ENCODE results near the gene MAN2C1.
"Not testable (repeated sequence)": the region's sequence is repeated elsewhere in the genome, so short reads cannot be mapped to it uniquely, and the experiment has no call there.

Gene MAN2C1

DNA sequence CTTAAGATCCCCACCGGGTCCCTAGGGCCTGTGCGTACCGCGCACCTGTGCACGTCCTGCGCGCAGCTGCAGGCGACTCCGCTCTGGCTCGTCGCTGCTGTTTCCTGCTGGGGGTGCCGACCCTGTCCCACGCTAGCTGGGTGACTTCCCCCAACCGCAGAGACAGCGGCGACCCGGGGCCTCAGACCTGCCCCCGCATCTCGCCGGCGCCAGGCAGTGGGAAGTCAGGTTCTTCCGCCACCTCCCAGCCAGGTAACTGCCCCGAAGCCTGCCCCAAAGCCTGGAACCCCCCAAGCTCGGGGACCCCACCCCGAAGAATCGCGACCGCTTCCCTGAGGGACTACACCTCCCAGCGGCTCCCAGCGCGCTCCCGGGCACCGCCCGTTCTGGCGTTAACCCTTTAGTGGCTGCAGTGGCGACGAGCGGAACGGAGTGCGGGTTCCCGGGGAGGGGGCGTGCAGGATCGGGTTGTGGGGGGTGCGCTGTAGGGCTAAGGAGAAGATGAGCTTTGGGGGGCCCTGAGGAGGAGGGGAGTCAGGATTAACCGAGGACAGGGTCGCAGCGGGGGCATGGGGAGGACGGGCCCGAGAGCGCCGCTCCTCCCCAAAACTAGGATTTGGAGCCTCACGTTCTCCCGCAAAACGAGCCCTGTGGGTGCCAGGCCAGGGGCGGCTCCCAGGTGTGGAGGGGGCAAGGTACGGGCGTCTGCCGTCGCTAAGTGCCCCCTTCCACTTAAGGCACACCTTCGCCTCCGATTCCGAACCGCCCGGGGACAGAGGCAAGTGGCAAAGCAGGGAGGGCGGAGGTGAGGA, 21.0 kb downstream of the MAN2C1 start:
- DNase-seq (ENCODE audit: low read depth in 2 of 2, low spot score in 1 of 2) = no peak

DNA sequence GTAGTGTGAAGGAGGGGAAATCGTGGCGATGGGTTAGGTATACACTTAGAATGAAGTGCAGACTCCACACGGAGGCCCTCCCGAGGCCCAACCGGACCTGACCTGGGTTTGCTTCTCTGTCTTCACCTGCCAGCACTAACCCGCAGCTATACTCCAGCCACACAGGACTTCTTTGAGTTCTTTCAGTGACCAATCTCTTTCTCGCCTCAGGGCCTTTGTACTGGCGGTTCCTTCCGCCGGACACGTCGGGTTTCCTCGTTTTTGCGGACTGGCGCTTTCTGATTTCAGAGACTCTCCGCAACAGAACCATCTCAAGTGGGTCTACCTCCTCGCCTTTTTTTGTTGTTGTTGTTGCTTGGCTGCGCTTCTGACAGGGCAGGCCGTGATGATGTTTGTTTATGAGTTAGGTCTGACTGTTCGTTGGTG, 21.6 kb downstream of the MAN2C1 start, which contains the start of gene NEIL1:
NEIL1 (plus strand) TSS at position 244 of the 426 bp plus-strand sequence. CDS start 1,867 bp downstream, outside the sequence.
- DNase-seq (ENCODE audit: low read depth in 2 of 2, low spot score in 1 of 2) = no peak

DNA sequence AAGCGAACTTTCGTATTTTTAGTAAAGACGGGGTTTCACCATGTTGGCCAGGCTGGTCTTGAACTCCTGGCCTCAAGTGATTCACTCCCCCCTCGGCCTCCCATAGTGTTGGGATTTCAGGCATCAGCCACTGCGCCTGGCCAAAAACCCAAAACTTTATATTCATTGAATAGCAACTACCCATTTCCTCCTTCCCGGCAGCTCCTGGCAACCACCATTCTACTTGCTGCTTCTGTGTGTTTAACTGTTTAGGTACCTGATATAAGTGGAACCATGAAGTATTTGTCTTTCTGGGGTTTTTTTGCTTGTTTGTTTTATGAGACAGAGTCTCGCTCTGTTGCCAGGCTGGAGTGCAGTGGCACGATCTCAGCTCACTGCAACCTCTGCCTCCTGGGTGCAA, 24.5 kb downstream of the MAN2C1 start:
- DNase-seq (ENCODE audit: low read depth in 2 of 2, low spot score in 1 of 2) = not testable (repeated sequence)

DNA sequence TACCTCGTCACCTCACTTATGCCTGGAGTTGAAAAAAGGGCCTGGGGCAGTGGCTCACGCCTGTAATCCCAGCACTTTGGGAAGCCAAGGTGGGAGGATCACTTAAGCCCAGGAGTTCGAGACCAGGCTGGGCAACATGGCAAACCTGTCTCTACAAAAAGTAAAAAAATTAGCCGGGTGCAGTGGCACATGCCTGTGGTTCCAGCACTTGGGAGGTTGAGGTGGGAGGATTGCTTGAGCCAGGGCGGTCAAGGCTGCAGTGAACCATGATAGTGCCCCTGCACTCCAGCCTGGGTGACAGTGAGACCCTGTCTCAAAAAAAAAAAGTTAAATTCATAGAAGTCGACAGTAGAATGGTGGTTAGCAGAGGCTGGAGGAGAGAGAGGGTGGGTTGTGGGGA, 26.2 kb downstream of the MAN2C1 start:
- DNase-seq (ENCODE audit: low read depth in 2 of 2, low spot score in 1 of 2) = no peak

DNA sequence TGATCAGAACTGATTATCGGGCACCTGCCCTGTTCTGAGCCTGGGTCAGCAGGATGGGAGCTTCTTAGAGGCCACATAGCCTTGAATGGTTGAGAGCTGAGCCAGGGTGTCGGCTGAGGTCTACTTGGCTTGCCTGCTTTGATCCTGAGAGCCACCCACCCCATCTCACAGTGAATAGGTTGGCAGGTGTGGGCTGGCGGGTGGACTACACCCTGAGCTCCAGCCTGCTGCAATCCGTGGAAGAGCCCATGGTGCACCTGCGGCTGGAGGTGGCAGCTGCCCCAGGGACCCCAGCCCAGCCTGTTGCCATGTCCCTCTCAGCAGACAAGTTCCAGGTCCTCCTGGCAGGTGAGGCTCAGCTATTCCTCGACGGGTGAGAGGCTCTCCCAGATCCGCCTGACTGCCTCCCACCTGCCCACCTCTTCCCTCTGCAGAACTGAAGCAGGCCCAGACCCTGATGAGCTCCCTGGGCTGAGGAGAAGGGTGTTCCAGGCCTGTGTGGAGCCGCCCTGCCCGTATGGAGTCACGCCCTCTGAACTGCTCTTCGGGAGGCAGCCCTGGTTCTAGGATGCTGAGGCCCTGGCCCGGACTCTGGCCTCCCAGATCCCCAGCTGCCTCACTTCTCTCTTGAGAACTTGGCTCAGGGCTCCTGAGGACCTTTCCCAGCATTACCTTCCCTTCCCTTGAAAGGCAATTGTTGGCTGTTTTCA, 28.7 kb downstream of the MAN2C1 start:
- no peak for DNase-seq (ENCODE audit: low read depth in 2 of 2, low spot score in 1 of 2)

DNA sequence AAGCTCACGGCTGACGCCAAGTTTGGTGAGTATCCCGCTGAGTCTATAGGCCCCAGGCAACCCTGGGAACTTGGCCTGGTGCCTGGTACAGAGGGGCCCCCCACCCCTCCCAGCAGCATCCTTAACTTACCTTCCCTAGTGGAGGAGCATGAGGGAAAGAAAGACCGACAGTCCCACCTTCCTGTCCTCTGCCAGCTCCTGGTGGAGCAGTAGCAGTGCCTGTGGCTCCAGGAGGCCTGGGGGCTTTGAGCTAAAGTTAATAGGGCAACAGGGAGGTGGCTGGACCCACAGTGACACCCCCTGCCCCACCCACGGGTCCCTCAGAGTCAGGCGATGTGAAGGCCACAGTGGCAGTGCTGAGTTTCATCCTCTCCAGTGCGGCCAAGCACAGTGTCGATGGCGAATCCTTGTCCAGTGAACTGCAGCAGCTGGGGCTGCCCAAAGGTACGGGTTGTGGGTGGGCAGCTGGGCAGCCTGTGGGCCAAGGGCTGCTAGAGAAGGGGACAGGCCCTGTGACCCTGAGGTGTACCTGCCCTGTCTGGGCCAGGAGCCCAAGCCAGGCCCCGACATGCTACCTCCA, 29.7 kb downstream of the MAN2C1 start:
- no peak for DNase-seq (ENCODE audit: low read depth in 2 of 2, low spot score in 1 of 2)

DNA sequence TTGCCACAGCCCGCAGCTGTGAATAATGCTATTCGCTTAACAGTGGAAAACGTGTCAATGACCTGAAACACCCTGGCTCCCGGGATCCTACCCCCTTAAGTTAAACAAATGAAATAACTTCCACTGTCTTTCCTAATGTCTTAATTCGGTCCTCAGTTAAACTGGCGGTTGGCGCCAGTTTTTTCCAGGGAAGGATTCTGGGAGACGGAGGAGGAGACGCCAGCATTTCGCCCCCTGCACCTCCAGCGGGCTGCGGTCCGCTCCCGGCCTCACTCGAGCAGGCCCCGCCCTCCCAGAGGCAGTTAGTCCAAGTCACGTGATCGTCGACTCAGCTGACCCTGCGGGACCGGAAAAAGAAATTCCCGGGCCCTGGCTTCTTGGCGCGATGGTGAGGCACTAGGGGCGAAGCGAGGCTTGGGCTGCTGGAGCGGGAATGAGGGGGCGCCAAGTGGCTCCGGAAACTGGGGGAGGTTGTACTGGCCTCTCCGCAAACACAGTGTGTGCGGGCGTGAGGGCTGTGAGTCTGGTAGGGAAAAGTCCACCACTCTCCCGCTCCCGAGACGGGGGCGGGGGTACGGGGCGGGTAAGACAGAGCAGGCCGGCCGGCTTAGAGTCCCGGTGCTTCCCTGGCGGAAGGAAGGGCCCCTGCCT, 32.6 kb downstream of the MAN2C1 start, which contains the start of gene COMMD4:
COMMD4 (plus strand) TSS at position 359 of the 651 bp plus-strand sequence; CDS start at position 386, 27 bp downstream.
- peak; percentile 42 for DNase-seq (ENCODE audit: low read depth in 2 of 2, low spot score in 1 of 2)

DNA sequence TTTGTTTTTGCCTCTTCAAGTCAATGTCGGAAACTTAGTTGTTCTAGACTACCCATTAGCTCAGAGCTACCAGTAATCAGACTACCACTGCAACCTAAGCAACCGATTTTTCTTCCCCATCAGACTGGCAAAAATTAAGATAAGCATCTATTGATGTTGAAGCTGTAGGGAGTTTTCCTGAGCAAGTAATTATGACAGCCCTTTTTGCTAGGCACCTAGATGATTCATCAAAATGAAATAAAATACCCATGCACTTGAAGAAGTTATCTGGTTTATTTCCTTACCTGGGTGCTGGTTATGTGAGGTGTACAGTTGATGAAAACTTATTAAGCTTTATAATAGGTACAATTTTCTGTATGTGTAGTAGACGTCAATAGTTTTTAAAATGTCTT, 33.1 kb downstream of the MAN2C1 start:
- no peak for DNase-seq (ENCODE audit: low read depth in 2 of 2, low spot score in 1 of 2)

DNA sequence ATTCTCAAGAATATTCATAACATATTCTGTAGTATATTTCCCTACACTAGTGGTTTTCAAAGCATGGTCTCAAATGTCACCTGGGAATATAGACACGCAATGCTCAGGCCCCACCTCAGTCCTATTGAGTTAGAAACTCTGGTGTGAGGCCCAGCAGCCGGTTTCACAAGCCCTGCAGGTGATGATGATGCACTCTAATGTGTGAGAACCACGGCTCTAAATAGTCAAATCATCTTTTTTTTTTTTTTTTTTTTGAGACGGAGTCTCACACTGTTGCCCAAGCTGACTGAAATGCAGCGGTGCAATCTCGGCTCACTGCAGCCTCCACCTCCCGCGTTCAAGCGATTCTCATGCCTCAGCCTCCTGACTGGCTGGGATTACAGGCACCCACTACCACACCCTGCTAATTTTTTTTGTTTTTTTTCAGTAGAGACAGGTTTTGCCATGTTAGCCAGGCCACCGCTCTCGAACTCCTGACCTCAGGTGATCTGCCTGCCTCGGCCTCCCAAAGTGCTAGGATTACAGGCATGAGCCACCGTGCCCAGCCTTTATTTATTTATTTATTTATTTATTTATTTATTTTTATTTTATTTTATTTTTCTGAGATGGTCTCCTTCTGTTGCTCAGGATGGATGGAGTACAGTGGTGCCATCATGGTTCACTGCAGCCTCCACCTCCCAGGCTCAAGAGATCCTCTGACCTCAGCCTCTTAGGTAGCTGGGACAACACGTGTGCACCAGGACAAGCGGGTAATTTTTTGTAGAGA, 34.6 kb downstream of the MAN2C1 start:
- DNase-seq (ENCODE audit: low read depth in 2 of 2, low spot score in 1 of 2) = not testable (repeated sequence)

DNA sequence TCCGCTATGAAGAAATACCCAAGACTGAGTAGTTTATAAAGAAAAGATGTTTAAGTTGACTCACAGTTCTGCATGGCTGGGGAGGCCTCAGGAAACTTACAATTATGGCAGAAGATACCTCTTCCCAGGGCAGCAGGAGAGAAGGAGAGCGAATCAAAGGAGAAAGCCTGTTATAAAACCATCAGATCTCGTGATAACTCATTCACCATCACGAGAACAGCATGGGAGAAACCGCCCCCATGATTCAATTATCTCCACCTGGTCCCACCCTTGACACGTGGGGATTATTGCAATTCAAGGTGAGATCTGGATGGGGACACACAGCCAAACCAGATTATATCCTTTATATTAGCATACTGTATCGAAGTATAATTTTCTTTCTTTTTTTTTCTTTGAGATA, 36.3 kb downstream of the MAN2C1 start:
- not testable (repeated sequence) for DNase-seq (ENCODE audit: low read depth in 2 of 2, low spot score in 1 of 2)

DNA sequence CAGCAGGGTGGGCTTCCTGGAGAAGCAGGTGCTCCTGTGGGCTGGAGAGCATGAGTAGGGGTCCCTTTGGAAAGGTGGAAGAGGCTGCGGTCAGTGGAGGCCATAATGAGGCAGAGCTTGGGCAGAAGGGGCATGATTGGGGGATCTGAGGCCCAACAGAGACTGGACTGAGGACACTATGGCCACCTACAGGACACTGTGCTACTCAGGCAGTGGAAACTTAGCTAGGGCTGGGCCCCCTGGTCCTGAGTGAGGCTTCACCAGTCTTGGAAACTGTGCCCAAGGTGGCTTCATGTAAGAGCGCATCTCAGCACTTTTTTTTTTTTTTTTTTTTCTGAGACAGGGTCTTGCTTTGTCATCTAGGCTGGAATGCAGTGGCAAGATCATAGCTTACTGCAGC, 38.8 kb downstream of the MAN2C1 start:
- no peak for DNase-seq (ENCODE audit: low read depth in 2 of 2, low spot score in 1 of 2)

DNA sequence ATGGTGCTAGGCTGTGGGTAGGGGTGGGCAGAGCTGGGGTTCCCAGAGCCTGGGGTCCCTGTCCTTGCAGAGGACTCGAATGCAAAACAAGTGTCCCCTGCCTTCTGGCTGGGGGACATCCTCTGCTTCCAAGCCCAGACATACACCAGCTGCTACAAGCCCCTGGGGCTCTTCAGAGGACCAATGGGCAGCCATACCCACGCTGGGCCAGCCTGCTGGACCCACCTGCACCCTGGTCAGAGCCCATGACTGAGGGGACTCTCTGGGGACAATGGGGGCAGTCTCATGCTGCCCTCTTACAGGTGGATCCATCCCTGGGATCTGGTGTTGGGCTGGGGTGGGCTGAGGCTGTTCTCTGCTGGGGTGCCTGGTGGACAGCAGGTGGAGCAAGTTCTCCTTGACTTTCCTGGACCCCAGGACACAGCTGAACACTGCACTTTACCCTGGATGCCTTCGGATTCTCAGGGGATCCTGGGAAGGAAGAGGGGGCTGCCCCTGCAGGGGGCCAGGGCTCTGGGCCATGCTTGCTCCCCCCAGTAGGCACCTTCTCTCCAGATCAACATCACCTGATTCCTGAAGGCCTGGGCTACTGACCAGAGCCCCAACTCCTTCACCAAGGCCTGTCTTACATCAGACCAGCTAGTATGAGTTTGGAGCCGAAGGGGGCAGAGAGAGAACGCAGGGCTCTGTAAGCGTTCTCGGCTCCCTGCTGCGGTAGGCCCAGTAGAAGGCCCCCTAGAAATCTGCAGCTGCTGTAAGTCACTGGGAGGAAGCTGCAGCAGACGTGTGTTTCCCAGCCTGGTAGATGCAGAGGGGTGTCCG, 39.7 kb downstream of the MAN2C1 start:
- DNase-seq (ENCODE audit: low read depth in 2 of 2, low spot score in 1 of 2) = no peak

DNA sequence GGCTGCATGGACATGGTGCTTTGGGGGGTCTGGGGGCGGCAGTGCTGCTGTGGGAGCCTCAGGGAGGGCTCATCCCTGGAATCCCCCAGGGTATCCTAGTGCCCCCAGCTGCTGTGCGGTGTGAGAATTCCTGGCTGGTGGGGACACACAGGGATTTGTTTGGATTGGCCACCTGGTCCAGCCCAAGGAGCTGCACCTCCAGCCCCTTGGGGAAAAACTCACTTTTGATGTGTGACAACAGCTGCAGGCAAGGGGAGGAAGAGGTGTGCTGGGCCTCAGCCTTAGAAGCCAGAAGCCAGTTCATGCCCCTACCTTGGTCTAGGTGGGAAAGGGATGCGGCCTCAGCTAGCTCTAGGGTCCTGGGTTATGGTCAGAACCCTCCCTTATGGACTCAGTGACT, 40.9 kb downstream of the MAN2C1 start:
- DNase-seq (ENCODE audit: low read depth in 2 of 2, low spot score in 1 of 2) = no peak

DNA sequence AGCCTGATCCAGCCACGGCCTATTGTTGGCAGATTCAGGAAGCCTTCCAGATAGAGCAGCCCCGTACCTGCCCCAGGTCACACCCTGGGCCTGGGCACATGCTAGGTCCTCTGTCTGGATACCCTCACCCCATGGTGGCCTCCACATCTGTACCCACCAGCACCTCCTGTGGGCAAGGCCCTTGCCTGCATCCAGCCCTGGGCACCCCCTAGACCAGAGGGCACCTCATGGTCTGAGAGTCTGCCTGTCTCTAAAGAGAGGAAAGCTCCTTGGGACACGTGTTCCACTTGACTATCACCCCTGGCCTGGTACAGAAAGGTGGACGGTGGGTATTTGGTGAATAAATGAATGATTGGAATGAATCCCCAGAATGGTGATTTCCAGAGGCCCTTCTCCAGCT, 41.4 kb downstream of the MAN2C1 start:
- no peak for DNase-seq (ENCODE audit: low read depth in 2 of 2, low spot score in 1 of 2)

DNA sequence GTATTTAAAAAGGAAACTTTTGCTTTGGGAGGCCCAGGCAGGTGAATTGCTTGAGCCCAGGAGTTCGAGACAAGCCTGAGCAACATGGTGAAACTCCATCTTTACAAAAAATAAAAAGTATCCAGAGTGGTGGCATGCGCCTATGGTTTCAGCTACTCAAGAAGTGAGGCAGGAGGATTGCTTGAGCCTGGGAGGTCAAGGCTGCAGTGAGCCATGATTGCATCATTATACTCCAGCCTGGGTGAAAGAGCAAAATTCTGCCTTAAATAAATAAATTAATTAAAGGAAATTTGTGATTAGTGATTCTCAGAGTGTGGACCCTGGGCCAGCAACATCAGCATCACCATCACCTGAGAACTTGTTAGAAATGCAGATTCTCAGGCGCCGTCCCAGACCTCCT, 42.5 kb downstream of the MAN2C1 start:
- DNase-seq (ENCODE audit: low read depth in 2 of 2, low spot score in 1 of 2) = no peak

DNA sequence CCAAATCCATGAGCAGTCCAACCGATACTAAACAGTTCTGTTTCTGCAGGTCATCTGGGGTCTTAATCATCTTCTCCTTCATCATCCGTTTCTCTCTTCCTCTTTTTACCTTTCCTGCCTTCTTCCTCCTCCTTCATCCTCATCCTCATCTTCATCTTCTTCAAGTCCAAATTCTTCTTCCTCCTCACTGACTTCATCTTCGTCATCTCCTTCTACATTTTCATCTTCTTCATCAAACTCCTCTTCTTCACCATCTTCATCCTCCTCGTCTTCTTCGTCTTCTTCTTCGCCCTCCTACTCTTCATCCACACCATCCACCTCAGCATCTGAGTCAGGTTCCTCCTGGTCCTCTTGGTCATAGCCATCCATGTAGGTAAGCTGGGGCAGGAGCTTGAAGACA, 46.7 kb downstream of the MAN2C1 start:
- no peak for DNase-seq (ENCODE audit: low read depth in 2 of 2, low spot score in 1 of 2)

DNA sequence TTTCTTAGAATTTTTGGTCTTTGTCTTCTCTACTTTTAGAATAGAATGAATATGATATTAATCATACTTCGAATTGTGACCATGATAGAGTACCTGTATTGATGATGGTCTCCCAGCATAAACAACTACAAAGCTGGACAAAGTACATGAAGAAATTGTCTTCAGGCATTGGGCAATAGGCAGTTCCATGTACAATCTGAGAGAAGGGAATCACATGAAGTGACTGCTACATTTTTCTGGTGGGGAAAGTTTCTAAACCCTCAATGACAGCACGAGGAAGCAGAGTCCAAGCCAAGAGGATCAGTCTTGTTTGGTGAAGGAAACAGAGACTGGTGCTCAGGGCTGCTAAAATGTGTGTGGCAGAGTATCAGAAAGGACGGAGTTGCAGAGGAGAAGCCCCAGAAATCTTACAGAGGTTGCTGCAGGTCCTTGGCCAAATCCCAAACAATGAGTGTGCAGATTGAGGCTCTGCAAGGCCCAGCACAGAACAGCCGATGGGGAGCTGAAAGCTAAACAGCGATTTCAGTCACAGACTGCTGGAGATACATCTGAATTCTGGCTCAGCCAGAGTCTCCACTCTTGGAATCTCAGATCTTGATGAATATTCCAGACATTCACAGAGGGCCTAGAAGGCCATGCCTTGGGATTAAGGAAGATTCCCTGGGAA, 49.0 kb downstream of the MAN2C1 start:
- not testable (repeated sequence) for DNase-seq (ENCODE audit: low read depth in 2 of 2, low spot score in 1 of 2)

DNA sequence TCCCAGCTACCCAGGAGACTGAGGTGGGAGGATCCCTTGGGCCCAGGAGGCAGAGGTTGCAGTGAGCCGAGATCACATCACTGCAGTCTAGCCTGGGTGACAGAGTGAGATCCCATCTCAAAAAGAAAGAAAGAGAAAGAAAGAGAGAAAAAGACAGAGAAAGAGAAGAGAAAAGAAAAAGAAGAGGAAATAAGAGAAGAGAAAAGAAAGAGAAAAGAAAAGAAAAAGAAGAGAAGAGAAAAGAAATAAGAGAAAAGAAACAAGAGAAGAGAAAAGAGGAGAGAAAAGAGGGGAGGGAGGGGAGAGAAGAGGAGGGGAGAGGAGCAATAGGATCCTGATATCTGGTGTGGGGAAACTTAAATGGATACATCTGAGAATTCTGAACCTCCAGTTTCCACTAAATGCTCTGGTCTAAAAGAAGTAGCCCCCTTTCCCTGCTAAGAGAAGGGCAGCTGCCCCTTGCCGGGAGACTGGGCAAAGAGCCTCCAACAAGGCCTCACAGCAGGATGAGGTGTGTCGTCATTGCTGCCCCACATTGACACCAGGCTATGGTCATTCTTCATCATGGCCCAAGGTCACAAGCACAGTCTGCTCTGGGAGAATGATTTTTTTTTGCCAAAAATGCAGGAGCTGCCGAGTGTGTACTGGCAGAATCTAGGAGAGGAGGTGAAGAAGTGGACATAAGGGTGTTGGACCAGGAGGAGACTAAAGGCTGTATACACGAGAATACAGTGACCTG, 53.7 kb downstream of the MAN2C1 start:
- DNase-seq (ENCODE audit: low read depth in 2 of 2, low spot score in 1 of 2) = no peak

Data from stimulated activated CD8-positive, alpha-beta memory T cell treated with anti-CD3 and anti-CD28 coated beads, Interleukin-4, amount 100 ng/mL, for 1 hour (primary cell).